SK-N-SH treated with all-trans-retinoic acid at 6 μM for 48 hours (cell line): ENCODE data around the gene OR7C2.

Experiments
- ATAC-seq: fragments of 200-7000 bp; cut with Tn5 transposase; 3 replicates; pipeline ENCODE4 v1.9.1; 2020; ENCODE audit warnings: mild to moderate bottlenecking, moderate library complexity
- ARNTL ChIP-seq: fragments of 450-650 bp; formaldehyde crosslinking; IDR thresholded peaks from 2 replicates; pipeline ENCODE4 v1.5.0; 2020; ENCODE audit warnings: low read depth, mild to moderate bottlenecking, moderate library complexity, borderline replicate concordance
- BACH2 ChIP-seq: fragments of 250-450 bp; sonication (Bioruptor Pico); IDR thresholded peaks from 2 replicates; pipeline ENCODE4 v1.9.0; 2021; ENCODE audit warnings: mild to moderate bottlenecking, borderline replicate concordance
- CREB5 ChIP-seq: fragments of 250-450 bp; sonication (Bioruptor Pico); IDR thresholded peaks from 2 replicates; pipeline ENCODE4 v1.5.1; 2020; ENCODE audit warnings: low read depth, mild to moderate bottlenecking, moderate library complexity
- CSDC2 ChIP-seq: fragments of 250-450 bp; sonication (Bioruptor Pico); IDR thresholded peaks from 2 replicates; pipeline ENCODE4 v1.5.0; 2020; ENCODE audit warnings: mild to moderate bottlenecking, moderate library complexity
- ISL1 ChIP-seq: fragments of 250-450 bp; sonication (Bioruptor Pico); IDR thresholded peaks from 2 replicates; pipeline ENCODE4 v2.1.2; 2022; ENCODE audit warnings: mild to moderate bottlenecking, moderate library complexity
- OSR1 ChIP-seq: fragments of 250-450 bp; sonication (Bioruptor Pico); IDR thresholded peaks from 2 replicates; pipeline ENCODE4 v1.8.0; 2022; ENCODE audit warnings: moderate library complexity, mild to moderate bottlenecking, inconsistent platforms
- PATZ1 ChIP-seq: fragments of 250-450 bp; sonication (Bioruptor Pico); IDR thresholded peaks from 2 replicates; pipeline ENCODE4 v1.8.0; 2020; ENCODE audit warnings: mild to moderate bottlenecking, moderate library complexity, borderline replicate concordance
- POU6F1 ChIP-seq: fragments of 250-450 bp; sonication (Bioruptor Pico); IDR thresholded peaks from 2 replicates; pipeline ENCODE4 v1.8.0; 2021; ENCODE audit warnings: low read depth, mild to moderate bottlenecking, moderate library complexity, borderline replicate concordance
- PPARA ChIP-seq: fragments of 250-450 bp; sonication (Bioruptor Pico); IDR thresholded peaks from 2 replicates; pipeline ENCODE4 v1.5.0; 2020; ENCODE audit warnings: mild to moderate bottlenecking, borderline replicate concordance
- RARB ChIP-seq: fragments of 250-450 bp; sonication (Bioruptor Pico); IDR thresholded peaks from 2 replicates; pipeline ENCODE4 v1.8.0; 2021; ENCODE audit warnings: mild to moderate bottlenecking, moderate library complexity
- SNAI2 ChIP-seq: fragments of 250-450 bp; sonication (Bioruptor Pico); IDR thresholded peaks from 2 replicates; pipeline ENCODE4 v1.5.0; 2020; ENCODE audit warnings: mild to moderate bottlenecking, moderate library complexity
- TCF4 ChIP-seq: fragments of 250-450 bp; sonication (Bioruptor Pico); IDR thresholded peaks from 2 replicates; pipeline ENCODE4 v1.8.0; 2021; ENCODE audit warnings: mild to moderate bottlenecking, moderate library complexity, borderline replicate concordance
- TOX ChIP-seq: fragments of 250-450 bp; sonication (Bioruptor Pico); IDR thresholded peaks from 2 replicates; pipeline ENCODE4 v1.8.0; 2021; ENCODE audit warnings: mild to moderate bottlenecking, moderate library complexity, borderline replicate concordance
- TSHZ2 ChIP-seq: fragments of 250-450 bp; sonication (Bioruptor Pico); IDR thresholded peaks from 2 replicates; pipeline ENCODE4 v1.5.0; 2020; ENCODE audit warnings: mild to moderate bottlenecking, moderate library complexity
- ZC3H10 ChIP-seq: fragments of 250-450 bp; sonication (Bioruptor Pico); IDR thresholded peaks from 2 replicates; pipeline ENCODE4 v1.5.1; 2021; ENCODE audit warnings: mild to moderate bottlenecking, moderate library complexity
- ZFP3 ChIP-seq: fragments of 250-450 bp; sonication (Bioruptor Pico); IDR thresholded peaks from 2 replicates; pipeline ENCODE4 v1.5.0; 2020; ENCODE audit warnings: mild to moderate bottlenecking, moderate library complexity
- ZFP30 ChIP-seq: fragments of 450-650 bp; formaldehyde crosslinking; IDR thresholded peaks from 2 replicates; pipeline ENCODE4 v1.5.0; 2022; ENCODE audit warnings: mild to moderate bottlenecking, moderate library complexity
- ZNF565 ChIP-seq: fragments of 450-650 bp; formaldehyde crosslinking; conservative IDR thresholded peaks from 2 replicates; pipeline ENCODE4 v1.5.0; 2020; ENCODE audit warnings: low read depth, mild to moderate bottlenecking, moderate library complexity
- ZNF70 ChIP-seq: fragments of 450-650 bp; formaldehyde crosslinking; IDR thresholded peaks from 2 replicates; pipeline ENCODE4 v1.5.0; 2020; ENCODE audit warnings: mild to moderate bottlenecking, moderate library complexity
- ZNF8 ChIP-seq: fragments of 450-650 bp; formaldehyde crosslinking; IDR thresholded peaks from 2 replicates; pipeline ENCODE4 v1.5.0; 2020; ENCODE audit warnings: mild to moderate bottlenecking, moderate library complexity

Gene OR7C2

GRCh38 chr19:14916848-14917247, 24.4 kb upstream of the OR7C2 start:
- TF ChIP-seq RARB (CRISPR knock-in tag): no peak
- no peak for TF ChIP-seq TOX (CRISPR knock-in tag)
- TF ChIP-seq TCF4 (CRISPR knock-in tag): no peak
- no peak for ATAC-seq

- TF ChIP-seq ZNF70 (no peak), TSHZ2 (no peak)
- no peak for ATAC-seq
Measured at GRCh38 chr19:14933506-14933905, 7.8 kb upstream of the OR7C2 start.

GRCh38 chr19:14940266-14940665, 1.0 kb upstream of the OR7C2 start:
- TF ChIP-seq ISL1 (CRISPR knock-in tag): no peak
- TF ChIP-seq ZNF8 (CRISPR knock-in tag): no peak
- TF ChIP-seq CSDC2: no peak
- TF ChIP-seq ZFP3 (CRISPR knock-in tag): no peak
- no peak for TF ChIP-seq ARNTL
- no peak for TF ChIP-seq OSR1 (CRISPR knock-in tag)
- TF ChIP-seq PPARA (CRISPR knock-in tag): no peak
- TF ChIP-seq PATZ1: no peak
- TF ChIP-seq ZNF70: no peak
- no peak for TF ChIP-seq RARB (CRISPR knock-in tag)
- TF ChIP-seq ZC3H10 (CRISPR knock-in tag): no peak
- TF ChIP-seq ZNF565 (CRISPR knock-in tag): no peak
- no peak for TF ChIP-seq POU6F1 (CRISPR knock-in tag)
- TF ChIP-seq SNAI2: no peak
- TF ChIP-seq, all 23 proteins: peak for 0
- ATAC-seq: no peak

- TF ChIP-seq TCF4 (CRISPR knock-in tag) (no peak), PPARA (CRISPR knock-in tag) (no peak), ZC3H10 (CRISPR knock-in tag) (no peak), POU6F1 (CRISPR knock-in tag) (no peak), SNAI2 (no peak), ZNF565 (CRISPR knock-in tag) (no peak), ZNF8 (CRISPR knock-in tag) (no peak), CSDC2 (no peak), PATZ1 (no peak), ZNF70 (no peak), TOX (CRISPR knock-in tag) (no peak), CREB5 (CRISPR knock-in tag) (no peak), ZFP30 (no peak), ISL1 (CRISPR knock-in tag) (no peak), TSHZ2 (no peak), OSR1 (CRISPR knock-in tag) (no peak), ARNTL (no peak), BACH2 (no peak), ZFP3 (CRISPR knock-in tag) (no peak)
- ATAC-seq: no peak
Measured at GRCh38 chr19:14943601-14944000, 2.3 kb downstream of the OR7C2 start.
